Measurements from ENCODE around the gene KCTD10. TPM values are rescaled to one million over a fixed set of nuclear protein-coding genes. Genes with fewer than 3 reads are reported as not detected.
A peak's percentile ranks its signal among the peaks of the same experiment; 100 is the strongest.

KCTD10 gene
- total RNA-seq, 4 donors from 2014 or later = 90.7 to 115 (median 104) TPM

GRCh38 chr12:109517619-109518018 is 40.5 kb upstream of the KCTD10 start:
- no peak for DNase-seq (ENCODE audit: extremely low spot score)
- no peak overlapping the region for H3K4me3 ChIP-seq
- peaks cover 7 to 26% (median 21%) of the 10 kb centered on the region in 4 donors for H3K4me1 ChIP-seq
- H3K36me3 ChIP-seq = peaks cover 66 to 99% (median 83%) of the 10 kb centered on the region in 4 donors
- peak overlapping the region in 3 of 4 donors; percentile 20 to 71 (median 36) for H3K27ac ChIP-seq (replicated peaks in 1 of 4)
- H3K27me3 ChIP-seq = no peaks in the 10 kb centered on the region
- H3K9me3 ChIP-seq = no peaks in the 10 kb centered on the region
- TF ChIP-seq EP300 (IDR thresholded peaks at IDR 0.05) = no peak
- TF ChIP-seq POLR2A (IDR thresholded peaks at IDR 0.05; ENCODE audit: low read depth) = no peak
- TF ChIP-seq POLR2AphosphoS5 (IDR thresholded peaks at IDR 0.05) = no peak
- TF ChIP-seq CTCF (IDR thresholded peaks at IDR 0.05) = no peak
- intact Hi-C loops (cut with DNase I) = loop anchor here (5.0 kb wide), 1 partner anchor 255 kb away; no protein-coding TSS in a partner anchor
- WGBS = 72% methylated on average over 6 of the region's 6 CpGs

DNA sequence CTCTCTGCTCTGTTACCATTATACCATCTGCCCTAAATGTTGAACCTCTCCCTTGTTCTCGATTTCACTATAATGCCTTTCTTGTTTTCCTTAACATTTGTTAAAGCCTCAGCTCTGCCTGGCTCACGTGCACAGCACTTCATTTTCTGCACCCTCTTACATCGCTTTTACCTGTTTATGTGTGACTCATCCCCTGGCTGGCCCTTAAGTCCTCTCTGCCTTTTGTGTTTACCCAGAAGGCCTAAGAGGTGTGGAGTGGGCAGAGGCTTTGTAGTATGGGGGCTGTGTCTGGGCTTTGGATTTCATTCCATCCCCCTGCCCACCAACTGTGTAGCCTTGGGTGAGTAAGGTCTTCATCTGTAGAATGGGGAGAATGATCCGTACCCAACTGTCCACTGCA is 36.9 kb upstream of the KCTD10 start:
- H3K36me3 ChIP-seq = peaks cover 67 to 99% (median 92%) of the 10 kb centered on the region in 4 donors
- no peaks in the 10 kb centered on the region for H3K9me3 ChIP-seq
- H3K4me1 ChIP-seq = peaks cover 7 to 17% (median 9%) of the 10 kb centered on the region in 4 donors
- H3K4me3 ChIP-seq = no peak overlapping the region
- H3K27ac ChIP-seq (replicated peaks in 1 of 4) = no peak overlapping the region
- intact Hi-C loops (cut with DNase I) = no loop called here
- 81% methylated on average over 4 of the region's 4 CpGs for WGBS
- TF ChIP-seq POLR2A (IDR thresholded peaks at IDR 0.05; ENCODE audit: low read depth) (no peak), CTCF (IDR thresholded peaks at IDR 0.05) (no peak), POLR2AphosphoS5 (IDR thresholded peaks at IDR 0.05) (no peak), EP300 (IDR thresholded peaks at IDR 0.05) (no peak)
- no peak for DNase-seq (ENCODE audit: extremely low spot score)
- H3K27me3 ChIP-seq = no peaks in the 10 kb centered on the region

DNA sequence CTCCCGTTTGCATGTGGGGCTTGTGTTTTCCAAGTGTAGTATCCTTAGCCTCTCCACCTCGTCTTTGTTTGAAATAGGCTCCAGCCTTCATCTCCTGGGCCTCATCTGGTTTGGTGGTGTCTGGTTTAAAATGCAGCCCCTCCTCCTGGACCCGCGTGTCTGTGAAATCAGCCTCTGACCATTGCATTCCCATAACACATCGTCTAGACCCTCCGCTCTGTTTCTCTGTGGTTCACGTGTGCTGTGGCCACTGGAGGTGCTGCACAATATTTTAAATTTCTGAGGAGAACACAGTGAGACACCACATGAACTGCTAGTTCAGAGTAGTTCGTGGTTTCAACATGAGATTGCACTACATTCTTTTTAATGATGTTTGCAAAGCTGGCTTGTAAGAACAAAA is 36.0 kb upstream of the KCTD10 start:
- no peak for TF ChIP-seq POLR2A (IDR thresholded peaks at IDR 0.05; ENCODE audit: low read depth)
- TF ChIP-seq POLR2AphosphoS5 (IDR thresholded peaks at IDR 0.05) = no peak
- TF ChIP-seq EP300 (IDR thresholded peaks at IDR 0.05) = no peak
- no peak for TF ChIP-seq CTCF (IDR thresholded peaks at IDR 0.05)
- Histone ChIP-seq H3K4me1 (peaks cover under 1 to 8% (median 1%) of the 10 kb centered on the region in 4 donors), H3K9me3 (no peaks in the 10 kb centered on the region), H3K36me3 (peaks cover 68 to 99% (median 96%) of the 10 kb centered on the region in 4 donors), H3K27me3 (no peaks in the 10 kb centered on the region), H3K4me3 (no peak overlapping the region), H3K27ac (replicated peaks in 1 of 4) (no peak overlapping the region)
- DNase-seq (ENCODE audit: extremely low spot score) = no peak
- whole genome bisulfite sequencing = 75% methylated on average over 8 of the region's 8 CpGs
- intact Hi-C loops (cut with DNase I) = no loop called here

- intact Hi-C loops (cut with DNase I) = no loop called here
- TF ChIP-seq EP300 (IDR thresholded peaks at IDR 0.05) (no peak), POLR2A (IDR thresholded peaks at IDR 0.05; ENCODE audit: low read depth) (no peak), POLR2AphosphoS5 (IDR thresholded peaks at IDR 0.05) (no peak), CTCF (IDR thresholded peaks at IDR 0.05) (no peak)
- Histone ChIP-seq H3K36me3 (peaks cover 70 to 99% (median 96%) of the 10 kb centered on the region in 4 donors), H3K4me3 (no peak overlapping the region), H3K9me3 (no peaks in the 10 kb centered on the region), H3K4me1 (peaks cover 0 to 3% (median 0%) of the 10 kb centered on the region in 4 donors), H3K27me3 (no peaks in the 10 kb centered on the region), H3K27ac (replicated peaks in 1 of 4) (no peak overlapping the region)
- 68% methylated on average over 1 of the region's 1 CpG for WGBS
- DNase-seq (ENCODE audit: extremely low spot score) = no peak
Observed at GRCh38 chr12:109512608-109513007, 35.5 kb upstream of the KCTD10 start.

DNA sequence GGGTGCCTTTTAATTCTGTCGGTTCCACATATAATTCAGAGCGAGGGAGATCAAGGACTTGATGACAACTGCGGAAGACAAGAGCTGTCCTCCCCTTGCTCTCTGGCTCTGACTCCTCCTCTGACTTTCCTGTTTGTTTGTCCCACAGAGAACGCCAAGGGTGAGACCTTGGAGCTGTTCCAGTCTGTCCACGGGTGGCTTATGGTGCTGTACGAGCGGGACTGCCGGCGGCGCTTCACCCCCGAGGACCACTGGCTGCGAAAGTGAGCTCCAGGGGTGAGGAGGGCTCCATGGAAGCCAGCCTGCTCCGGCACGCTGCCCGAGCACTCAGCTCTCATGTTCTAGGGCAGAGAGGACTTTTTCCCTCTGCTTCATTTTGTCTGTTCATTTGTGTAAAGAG is 33.1 kb upstream of the KCTD10 start:
- no peaks in the 10 kb centered on the region for H3K9me3 ChIP-seq
- intact Hi-C loops (cut with DNase I) = no loop called here
- no peaks in the 10 kb centered on the region for H3K27me3 ChIP-seq
- DNase-seq (ENCODE audit: extremely low spot score) = no peak
- H3K4me1 ChIP-seq = no peaks in the 10 kb centered on the region
- H3K27ac ChIP-seq (replicated peaks in 1 of 4) = no peak overlapping the region
- H3K4me3 ChIP-seq = no peak overlapping the region
- TF ChIP-seq POLR2A (IDR thresholded peaks at IDR 0.05; ENCODE audit: low read depth) = no peak
- TF ChIP-seq EP300 (IDR thresholded peaks at IDR 0.05) = no peak
- no peak for TF ChIP-seq POLR2AphosphoS5 (IDR thresholded peaks at IDR 0.05)
- no peak for TF ChIP-seq CTCF (IDR thresholded peaks at IDR 0.05)
- peaks cover 79 to 100% (median 98%) of the 10 kb centered on the region in 4 donors for H3K36me3 ChIP-seq
- WGBS = 87% methylated on average over 14 of the region's 15 CpGs
